Tibial artery (tissue), 4 donors: ENCODE data around the gene TBC1D8.

Experiments used
- DNase-seq, 2 donors: peaks; one replicate each; pipeline ENCODE4 v3.0.0-alpha.2; 2019
- H3K27ac ChIP-seq, 2 donors: fragments of 200-600 bp; sonication (generic) in 1 of 2; 1 replicate in 1 of 2; 2 replicates in 1 of 2; pipeline ENCODE4 v1.5.1; 2018 to 2019; ENCODE audit warnings: mild to moderate bottlenecking in 1 of 2
- H3K27me3 ChIP-seq, 2 donors: fragments of 200-600 bp; sonication (generic) in 1 of 2; one replicate each; pipeline versions ENCODE4 v1.5.1 to v1.6.0; 2016 to 2019
- H3K36me3 ChIP-seq, 3 donors: fragments of 200-600 bp; sonication (generic) in 2 of 3; one replicate each; pipeline ENCODE4 v1.5.1; 2016 to 2019; ENCODE audit warnings: mild to moderate bottlenecking in 2 of 3
- H3K4me1 ChIP-seq, 4 donors: fragments of 200-600 bp; sonication (generic) in 2 of 4; 1 replicate in 3 of 4; 2 replicates in 1 of 4; pipeline ENCODE4 v1.5.1; 2016 to 2019
- H3K4me3 ChIP-seq, 2 donors: fragments of 200-600 bp; sonication (generic) in 1 of 2; 1 replicate in 1 of 2; 2 replicates in 1 of 2; pipeline ENCODE4 v1.5.1; 2018 to 2019; ENCODE audit warnings: mild to moderate bottlenecking in 2 of 2
- H3K9me3 ChIP-seq, 3 donors: fragments of 200-600 bp; sonication (generic) in 1 of 3; one replicate each; pipeline ENCODE4 v1.5.1; 2016 to 2019
- intact Hi-C: fragments of 100-400 bp; cut with DNase I; formaldehyde crosslinking; loops from one replicate; pipeline ENCODE4 v1.15.0; 2023; ENCODE audit warnings: low total_unique reads
- TF ChIP-seq, protein P1 (sequence below), 2 experiments: fragments of 200-600 bp in 1 of 2; fragments of 450-650 bp in 1 of 2; IDR thresholded peaks; one replicate each; pipeline ENCODE4 v1.5.1; 2017 to 2019; ENCODE audit warnings: antibody characterized with exemption in 2 of 2, mild to moderate bottlenecking in 1 of 2, moderate library complexity in 1 of 2

TBC1D8 gene

DNA sequence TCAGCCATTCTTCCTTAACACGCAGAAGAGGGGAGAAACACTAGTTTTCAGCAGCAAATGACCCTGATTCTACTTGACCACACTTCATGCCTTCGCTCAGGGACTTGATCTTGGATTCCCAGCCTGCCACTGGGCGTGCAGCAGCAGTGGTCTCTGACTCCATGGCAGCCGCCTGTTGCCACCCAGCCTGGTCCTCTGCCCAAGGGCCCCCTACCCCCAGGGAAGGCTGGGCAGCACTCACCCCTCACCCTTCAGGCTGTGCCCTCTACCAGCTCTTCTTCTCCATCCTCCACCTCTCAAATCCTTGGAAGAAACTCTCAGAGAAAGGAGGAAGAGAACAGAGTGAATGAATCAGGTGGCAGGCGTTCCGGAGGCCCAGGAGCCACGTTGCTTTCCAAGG lies 181.2 kb downstream of the TBC1D8 start:
- Histone ChIP-seq H3K4me1 (peaks cover 0 to 3% (median 0%) of the 10 kb centered on the region in 4 donors), H3K27ac (no peak overlapping the region), H3K4me3 (no peak overlapping the region), H3K36me3 (peaks cover 0 to 51% (median 13%) of the 10 kb centered on the region in 3 donors), H3K27me3 (no peaks in the 10 kb centered on the region), H3K9me3 (no peaks in the 10 kb centered on the region)
- intact Hi-C loops, result no loop called here
- no peak for DNase-seq
- TF ChIP-seq, protein P1, sequence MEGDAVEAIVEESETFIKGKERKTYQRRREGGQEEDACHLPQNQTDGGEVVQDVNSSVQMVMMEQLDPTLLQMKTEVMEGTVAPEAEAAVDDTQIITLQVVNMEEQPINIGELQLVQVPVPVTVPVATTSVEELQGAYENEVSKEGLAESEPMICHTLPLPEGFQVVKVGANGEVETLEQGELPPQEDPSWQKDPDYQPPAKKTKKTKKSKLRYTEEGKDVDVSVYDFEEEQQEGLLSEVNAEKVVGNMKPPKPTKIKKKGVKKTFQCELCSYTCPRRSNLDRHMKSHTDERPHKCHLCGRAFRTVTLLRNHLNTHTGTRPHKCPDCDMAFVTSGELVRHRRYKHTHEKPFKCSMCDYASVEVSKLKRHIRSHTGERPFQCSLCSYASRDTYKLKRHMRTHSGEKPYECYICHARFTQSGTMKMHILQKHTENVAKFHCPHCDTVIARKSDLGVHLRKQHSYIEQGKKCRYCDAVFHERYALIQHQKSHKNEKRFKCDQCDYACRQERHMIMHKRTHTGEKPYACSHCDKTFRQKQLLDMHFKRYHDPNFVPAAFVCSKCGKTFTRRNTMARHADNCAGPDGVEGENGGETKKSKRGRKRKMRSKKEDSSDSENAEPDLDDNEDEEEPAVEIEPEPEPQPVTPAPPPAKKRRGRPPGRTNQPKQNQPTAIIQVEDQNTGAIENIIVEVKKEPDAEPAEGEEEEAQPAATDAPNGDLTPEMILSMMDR (IDR thresholded peaks at IDR 0.05), result no peak

DNA sequence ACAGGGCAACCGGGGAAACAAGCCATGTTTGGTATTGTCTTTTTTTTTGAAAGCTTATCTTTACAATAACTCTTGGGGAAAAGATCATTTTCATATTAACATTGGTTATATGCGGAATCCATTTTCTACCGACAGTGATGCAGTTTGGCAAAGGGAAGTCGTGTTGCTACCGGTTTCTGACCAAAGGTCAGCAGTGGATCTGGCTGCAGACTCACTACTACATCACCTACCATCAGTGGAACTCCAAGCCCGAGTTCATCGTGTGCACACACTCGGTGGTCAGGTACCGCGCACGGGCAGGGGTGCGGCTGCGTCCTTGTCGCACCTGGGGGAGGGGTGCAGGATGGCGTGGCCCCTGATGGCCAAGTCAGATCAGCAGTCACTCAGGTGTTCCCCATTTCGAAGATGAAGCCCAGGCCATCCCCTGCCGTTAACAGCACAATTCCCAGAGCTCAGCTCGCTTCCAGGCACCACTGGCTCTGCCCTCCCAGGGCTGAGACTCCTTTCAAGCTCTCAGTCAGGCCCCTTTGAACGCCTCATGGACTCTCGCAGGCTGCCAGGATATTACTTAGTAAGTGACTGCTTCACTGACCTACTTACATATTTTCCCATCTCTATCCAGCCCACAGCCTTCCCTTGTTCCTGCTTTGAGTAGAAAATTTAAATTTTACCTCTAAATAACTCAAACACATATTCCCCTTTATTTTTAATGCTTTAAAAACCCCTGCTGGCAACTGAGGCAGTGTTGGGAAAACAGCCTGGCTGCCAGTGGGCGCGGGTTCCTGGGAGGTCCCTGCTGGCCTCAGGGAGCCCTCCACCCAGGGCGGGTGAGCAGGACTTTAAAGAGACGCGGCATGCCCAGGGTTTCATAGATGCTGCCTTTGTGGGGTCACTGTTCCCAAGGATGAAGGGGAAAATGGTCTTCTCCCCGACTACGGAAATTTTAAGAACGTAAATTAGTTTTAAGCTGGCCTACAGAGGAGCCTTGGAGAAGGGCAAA lies 182.7 kb downstream of the TBC1D8 start:
- TF ChIP-seq, protein P1 (IDR thresholded peaks at IDR 0.05), result no peak
- peaks cover 0 to 38% (median 12%) of the 10 kb centered on the region in 3 donors for H3K36me3 ChIP-seq
- intact Hi-C loops, result no loop called here

DNA sequence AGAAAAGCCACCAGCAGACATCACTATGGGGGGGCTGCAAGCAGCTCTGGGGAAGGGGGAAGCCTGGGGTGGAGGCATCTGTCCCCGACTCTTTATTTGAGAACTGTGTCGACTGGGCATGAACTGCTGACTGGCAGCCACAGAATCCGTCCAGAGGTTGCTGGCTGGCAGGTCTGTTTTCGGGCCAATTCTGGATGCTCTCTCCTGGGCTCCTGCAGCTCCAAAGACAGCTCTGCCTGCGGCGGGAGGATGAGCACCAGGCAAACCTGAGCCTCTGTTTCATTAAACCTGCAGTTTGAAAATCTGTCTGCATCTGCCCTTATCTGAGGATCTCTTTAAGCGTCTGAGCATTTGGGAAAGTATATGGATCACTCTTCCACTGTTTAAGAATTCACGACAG lies 183.5 kb downstream of the TBC1D8 start:
- peak in 1 of 2 donors; percentile 21 for DNase-seq
- intact Hi-C loops, result no loop called here
- Histone ChIP-seq H3K4me1 (peaks cover 0 to 7% (median 0%) of the 10 kb centered on the region in 4 donors), H3K36me3 (peaks cover 0 to 34% (median 5%) of the 10 kb centered on the region in 3 donors), H3K27me3 (no peaks in the 10 kb centered on the region), H3K27ac (no peak overlapping the region), H3K4me3 (no peak overlapping the region), H3K9me3 (no peaks in the 10 kb centered on the region)
- TF ChIP-seq, protein P1 (IDR thresholded peaks at IDR 0.05), result no peak

More for the DNA sequence above, 182.7 kb downstream of the TBC1D8 start:
- H3K9me3 ChIP-seq, result no peaks in the 10 kb centered on the region
- H3K27ac ChIP-seq, result no peak overlapping the region
- no peak overlapping the region for H3K4me3 ChIP-seq
- H3K4me1 ChIP-seq, result peaks cover 0 to 7% (median 0%) of the 10 kb centered on the region in 4 donors
- no peaks in the 10 kb centered on the region for H3K27me3 ChIP-seq
- peak in 1 of 2 donors; percentile 45 for DNase-seq

DNA sequence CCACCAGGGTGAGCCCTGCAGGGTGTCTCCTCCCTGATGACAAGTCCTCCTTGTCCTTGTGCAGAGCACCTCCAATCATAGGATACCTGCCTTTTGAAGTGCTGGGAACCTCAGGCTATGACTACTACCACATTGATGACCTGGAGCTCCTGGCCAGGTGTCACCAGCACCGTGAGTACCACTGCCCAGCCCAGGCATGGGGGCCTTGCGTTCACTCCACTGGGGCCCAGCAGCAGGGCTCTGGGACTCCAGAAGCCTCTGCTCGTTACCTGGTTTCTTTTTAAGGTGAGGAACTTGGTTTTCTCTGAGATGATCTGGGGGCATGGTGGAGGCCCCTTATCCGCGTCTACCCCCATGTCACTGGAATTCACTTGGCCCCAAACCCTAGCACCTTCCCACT lies 185.6 kb downstream of the TBC1D8 start:
- peaks cover 0 to 14% (median 5%) of the 10 kb centered on the region in 3 donors for H3K36me3 ChIP-seq
- intact Hi-C loops, result no loop called here
- H3K27ac ChIP-seq, result no peak overlapping the region
- TF ChIP-seq, protein P1 (IDR thresholded peaks at IDR 0.05), result no peak
- peak in 1 of 2 donors; percentile 59 for DNase-seq
- no peaks in the 10 kb centered on the region for H3K27me3 ChIP-seq
- H3K4me1 ChIP-seq, result peaks cover 0 to 7% (median 0%) of the 10 kb centered on the region in 4 donors
- no peaks in the 10 kb centered on the region for H3K9me3 ChIP-seq
- no peak overlapping the region for H3K4me3 ChIP-seq

DNA sequence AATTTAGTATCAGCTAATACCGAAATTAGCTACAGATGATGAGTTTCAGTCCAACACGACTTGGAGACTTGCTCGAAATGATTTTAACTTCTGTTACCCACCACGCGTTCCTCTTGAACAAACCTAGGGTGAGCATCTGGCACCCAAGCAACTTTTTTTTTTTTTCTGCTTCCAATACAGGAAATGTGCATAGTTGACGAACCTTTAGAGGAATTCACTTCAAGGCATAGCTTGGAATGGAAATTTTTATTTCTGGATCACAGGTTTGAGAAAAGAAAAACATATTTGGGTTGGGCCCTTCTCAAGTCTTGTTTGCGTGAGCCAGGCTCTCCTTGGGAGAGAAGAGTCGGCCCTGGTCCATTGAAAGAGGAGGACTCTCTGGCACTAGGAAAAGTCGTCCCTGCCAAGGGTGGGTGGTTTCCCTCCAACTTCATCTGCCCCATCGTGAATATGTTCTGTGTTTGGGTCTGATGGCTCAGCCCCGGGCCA lies 186.5 kb downstream of the TBC1D8 start:
- intact Hi-C loops, result no loop called here
- Histone ChIP-seq H3K4me1 (peaks cover 0 to 7% (median 0%) of the 10 kb centered on the region in 4 donors), H3K4me3 (no peak overlapping the region), H3K27me3 (no peaks in the 10 kb centered on the region), H3K36me3 (peaks cover 0 to 14% (median 5%) of the 10 kb centered on the region in 3 donors), H3K27ac (peak overlapping the region in 1 of 2 donors; percentile 33), H3K9me3 (no peaks in the 10 kb centered on the region)
- TF ChIP-seq, protein P1 (IDR thresholded peaks at IDR 0.05), result no peak
- peak in 1 of 2 donors; percentile 60 for DNase-seq
